ENCODE results near the gene SPINT2. TPM values are rescaled to one million over a fixed set of nuclear protein-coding genes. Genes with fewer than 3 reads are reported as not detected.
A peak's percentile ranks its signal among the peaks of the same experiment; 100 is the strongest.

The SPINT2 gene
- total and polyA plus RNA-seq, 2 of the 13 experiments (the other 11 are each of a cell fraction or from before 2014, with no cell fraction given) = 0.31 to 0.77 TPM

GRCh38 chr19:38224014-38224862 lies 40.1 kb upstream of the SPINT2 start, which contains the start of gene DPF1 (continued):
- TF ChIP-seq ZNF280B (CRISPR knock-in tag; IDR thresholded peaks at IDR 0.05; ENCODE audit: borderline replicate concordance) (no peak), ZSCAN31 (CRISPR knock-in tag; IDR thresholded peaks at IDR 0.05; ENCODE audit: low read depth) (peak; percentile 46; the same call in 1 of the 2 replicates), ZNF121 (CRISPR knock-in tag; IDR thresholded peaks at IDR 0.05) (0 out of 2 replicates have a peak, but pooled peaks have one; percentile 20), MEIS1 (CRISPR knock-in tag; IDR thresholded peaks at IDR 0.05; ENCODE audit: borderline replicate concordance) (peak; percentile 40; the same call in 1 of the 2 replicates), ZNF207 (IDR thresholded peaks at IDR 0.05; ENCODE audit: borderline replicate concordance) (no peak), ZNF24 (IDR thresholded peaks at IDR 0.05) (no peak), MED13 (CRISPR knock-in tag; IDR thresholded peaks at IDR 0.05) (no peak), ZNF34 (CRISPR knock-in tag; IDR thresholded peaks at IDR 0.05; ENCODE audit: borderline replicate concordance) (no peak), ZNF331 (CRISPR knock-in tag; IDR thresholded peaks at IDR 0.05) (0 out of 2 replicates have a peak, but pooled peaks have one; percentile 14), TBL1XR1 (IDR thresholded peaks at IDR 0.05; ENCODE audit: borderline replicate concordance, low read length, partially characterized antibody) (peak; percentile 13), THAP11 (CRISPR knock-in tag; IDR thresholded peaks at IDR 0.05) (peak; percentile 98), SIN3A (IDR thresholded peaks at IDR 0.05; ENCODE audit: borderline replicate concordance, low read depth, low read length) (0 out of 2 replicates have a peak, but pooled peaks have one; percentile 43), SUZ12 (IDR thresholded peaks at IDR 0.05; ENCODE audit: low read depth, low read length) (peak; percentile 48; the same call in 1 of the 2 replicates), KDM3A (CRISPR knock-in tag; IDR thresholded peaks at IDR 0.05; ENCODE audit: low read depth) (peak; percentile 63; the same call in 1 of the 2 replicates), ZNF776 (CRISPR knock-in tag; IDR thresholded peaks at IDR 0.05) (peak; percentile 45; the same call in 1 of the 2 replicates), HNRNPK (IDR thresholded peaks at IDR 0.05; ENCODE audit: low read depth, low read length, poor library complexity, severe bottlenecking) (peak; percentile 35), AGO2 (optimal IDR thresholded peaks at IDR 0.05; ENCODE audit: low read depth, low read length) (no peak)
- TF ChIP-seq, protein P1, sequence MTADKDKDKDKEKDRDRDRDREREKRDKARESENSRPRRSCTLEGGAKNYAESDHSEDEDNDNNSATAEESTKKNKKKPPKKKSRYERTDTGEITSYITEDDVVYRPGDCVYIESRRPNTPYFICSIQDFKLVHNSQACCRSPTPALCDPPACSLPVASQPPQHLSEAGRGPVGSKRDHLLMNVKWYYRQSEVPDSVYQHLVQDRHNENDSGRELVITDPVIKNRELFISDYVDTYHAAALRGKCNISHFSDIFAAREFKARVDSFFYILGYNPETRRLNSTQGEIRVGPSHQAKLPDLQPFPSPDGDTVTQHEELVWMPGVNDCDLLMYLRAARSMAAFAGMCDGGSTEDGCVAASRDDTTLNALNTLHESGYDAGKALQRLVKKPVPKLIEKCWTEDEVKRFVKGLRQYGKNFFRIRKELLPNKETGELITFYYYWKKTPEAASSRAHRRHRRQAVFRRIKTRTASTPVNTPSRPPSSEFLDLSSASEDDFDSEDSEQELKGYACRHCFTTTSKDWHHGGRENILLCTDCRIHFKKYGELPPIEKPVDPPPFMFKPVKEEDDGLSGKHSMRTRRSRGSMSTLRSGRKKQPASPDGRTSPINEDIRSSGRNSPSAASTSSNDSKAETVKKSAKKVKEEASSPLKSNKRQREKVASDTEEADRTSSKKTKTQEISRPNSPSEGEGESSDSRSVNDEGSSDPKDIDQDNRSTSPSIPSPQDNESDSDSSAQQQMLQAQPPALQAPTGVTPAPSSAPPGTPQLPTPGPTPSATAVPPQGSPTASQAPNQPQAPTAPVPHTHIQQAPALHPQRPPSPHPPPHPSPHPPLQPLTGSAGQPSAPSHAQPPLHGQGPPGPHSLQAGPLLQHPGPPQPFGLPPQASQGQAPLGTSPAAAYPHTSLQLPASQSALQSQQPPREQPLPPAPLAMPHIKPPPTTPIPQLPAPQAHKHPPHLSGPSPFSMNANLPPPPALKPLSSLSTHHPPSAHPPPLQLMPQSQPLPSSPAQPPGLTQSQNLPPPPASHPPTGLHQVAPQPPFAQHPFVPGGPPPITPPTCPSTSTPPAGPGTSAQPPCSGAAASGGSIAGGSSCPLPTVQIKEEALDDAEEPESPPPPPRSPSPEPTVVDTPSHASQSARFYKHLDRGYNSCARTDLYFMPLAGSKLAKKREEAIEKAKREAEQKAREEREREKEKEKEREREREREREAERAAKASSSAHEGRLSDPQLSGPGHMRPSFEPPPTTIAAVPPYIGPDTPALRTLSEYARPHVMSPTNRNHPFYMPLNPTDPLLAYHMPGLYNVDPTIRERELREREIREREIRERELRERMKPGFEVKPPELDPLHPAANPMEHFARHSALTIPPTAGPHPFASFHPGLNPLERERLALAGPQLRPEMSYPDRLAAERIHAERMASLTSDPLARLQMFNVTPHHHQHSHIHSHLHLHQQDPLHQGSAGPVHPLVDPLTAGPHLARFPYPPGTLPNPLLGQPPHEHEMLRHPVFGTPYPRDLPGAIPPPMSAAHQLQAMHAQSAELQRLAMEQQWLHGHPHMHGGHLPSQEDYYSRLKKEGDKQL (CRISPR knock-in tag; IDR thresholded peaks at IDR 0.05; ENCODE audit: low read depth) = no peak
- TF ChIP-seq, protein P2, sequence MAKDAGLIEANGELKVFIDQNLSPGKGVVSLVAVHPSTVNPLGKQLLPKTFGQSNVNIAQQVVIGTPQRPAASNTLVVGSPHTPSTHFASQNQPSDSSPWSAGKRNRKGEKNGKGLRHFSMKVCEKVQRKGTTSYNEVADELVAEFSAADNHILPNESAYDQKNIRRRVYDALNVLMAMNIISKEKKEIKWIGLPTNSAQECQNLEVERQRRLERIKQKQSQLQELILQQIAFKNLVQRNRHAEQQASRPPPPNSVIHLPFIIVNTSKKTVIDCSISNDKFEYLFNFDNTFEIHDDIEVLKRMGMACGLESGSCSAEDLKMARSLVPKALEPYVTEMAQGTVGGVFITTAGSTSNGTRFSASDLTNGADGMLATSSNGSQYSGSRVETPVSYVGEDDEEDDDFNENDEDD (CRISPR knock-in tag; IDR thresholded peaks at IDR 0.05; ENCODE audit: borderline replicate concordance) = peak; percentile 31; the same call in 1 of the 2 replicates
